B cell (primary cell): Measurements from ENCODE around the gene CACNB4.

ENCODE experiments used
- CTCF ChIP-seq: fragments of 200-600 bp; IDR thresholded peaks from one replicate; pipeline ENCODE4 v1.8.0; 2022; ENCODE audit warnings: antibody characterized with exemption, mild to moderate bottlenecking
- EZH2 ChIP-seq: IDR thresholded peaks from 2 replicates; pipeline ENCODE4 v1.6.1; 2012; ENCODE audit warnings: borderline replicate concordance, low read depth, mild to moderate bottlenecking, moderate library complexity, low read length; ENCODE audit not compliant: insufficient read depth, poor library complexity, severe bottlenecking

GRCh38 chr2:151860613-151861146, 238.2 kb downstream of the CACNB4 start:
- TF ChIP-seq CTCF: no peak
- no peak for TF ChIP-seq EZH2
